ENCODE measurements around the gene HEG1.
"Not testable (repeated sequence)": the region's sequence is repeated elsewhere in the genome, so short reads cannot be mapped to it uniquely, and the experiment has no call there.

The HEG1 gene

GRCh38 chr3:124984754-124985153 lies 71.0 kb downstream of the HEG1 start:
- no peak for DNase-seq (ENCODE audit: low spot score)

GRCh38 chr3:124982855-124983254 lies 72.9 kb downstream of the HEG1 start:
- no peak for DNase-seq (ENCODE audit: low spot score)

GRCh38 chr3:124981472-124981871 lies 74.3 kb downstream of the HEG1 start:
- no peak for DNase-seq (ENCODE audit: low spot score)

- DNase-seq (ENCODE audit: low spot score) = no peak
Observed at GRCh38 chr3:124978627-124979026, 77.2 kb downstream of the HEG1 start.

GRCh38 chr3:124976383-124976782 lies 79.4 kb downstream of the HEG1 start:
- no peak for DNase-seq (ENCODE audit: low spot score)

GRCh38 chr3:124974691-124975090 lies 81.1 kb downstream of the HEG1 start:
- no peak for DNase-seq (ENCODE audit: low spot score)

- no peak for DNase-seq (ENCODE audit: low spot score)
Observed at GRCh38 chr3:124973290-124973689, 82.5 kb downstream of the HEG1 start.

- no peak for DNase-seq (ENCODE audit: low spot score)
Observed at GRCh38 chr3:124972457-124972856, 83.3 kb downstream of the HEG1 start.

GRCh38 chr3:124969963-124970722 lies 85.7 kb downstream of the HEG1 start:
- DNase-seq (ENCODE audit: low spot score) = no peak

- no peak for DNase-seq (ENCODE audit: low spot score)
Observed at GRCh38 chr3:124969190-124969589, 86.6 kb downstream of the HEG1 start.

- DNase-seq (ENCODE audit: low spot score) = no peak
Observed at GRCh38 chr3:124967964-124968363, 87.8 kb downstream of the HEG1 start.

- DNase-seq (ENCODE audit: low spot score) = no peak
Observed at GRCh38 chr3:124966521-124967445, 89.0 kb downstream of the HEG1 start.

GRCh38 chr3:124965413-124965812 lies 90.4 kb downstream of the HEG1 start:
- DNase-seq (ENCODE audit: low spot score) = no peak

- DNase-seq (ENCODE audit: low spot score) = no peak
Observed at GRCh38 chr3:124964387-124964786, 91.4 kb downstream of the HEG1 start.

GRCh38 chr3:124963755-124964154 lies 92.0 kb downstream of the HEG1 start:
- no peak for DNase-seq (ENCODE audit: low spot score)

GRCh38 chr3:124962403-124962940 lies 93.3 kb downstream of the HEG1 start:
- DNase-seq (ENCODE audit: low spot score) = no peak

- no peak for DNase-seq (ENCODE audit: low spot score)
Observed at GRCh38 chr3:124960698-124961097, 95.1 kb downstream of the HEG1 start.

GRCh38 chr3:124960105-124960504 lies 95.7 kb downstream of the HEG1 start:
- no peak for DNase-seq (ENCODE audit: low spot score)

GRCh38 chr3:124957951-124958350 lies 97.8 kb downstream of the HEG1 start:
- DNase-seq (ENCODE audit: low spot score) = not testable (repeated sequence)

- DNase-seq (ENCODE audit: low spot score) = no peak
Observed at GRCh38 chr3:124952282-124952855, 103.4 kb downstream of the HEG1 start.

- no peak for DNase-seq (ENCODE audit: low spot score)
Observed at GRCh38 chr3:124951511-124952281, 104.1 kb downstream of the HEG1 start.

GRCh38 chr3:124950026-124950425 lies 105.8 kb downstream of the HEG1 start:
- no peak for DNase-seq (ENCODE audit: low spot score)

Data from pons (tissue), 1 donor.